COLO829 (cell line): Measurements from ENCODE around the gene GPR62.
"Not testable (repeated sequence)": the region's sequence is repeated elsewhere in the genome, so short reads cannot be mapped to it uniquely, and the experiment has no call there.

Experiments used
- DNase-seq: peaks from one replicate; pipeline ENCODE4 v3.0.0; 2012; ENCODE audit warnings: low spot score

Gene GPR62

GRCh38 chr3:51992017-51992682, 37.0 kb downstream of the GPR62 start:
- no peak for DNase-seq

GRCh38 chr3:51993657-51994056, 38.5 kb downstream of the GPR62 start:
- DNase-seq = not testable (repeated sequence)

GRCh38 chr3:51994530-51994929, 39.3 kb downstream of the GPR62 start:
- DNase-seq = no peak

- DNase-seq = peak; percentile 99
These were observed 40.4 kb downstream of the GPR62 start, which contains the start of gene RPL29 for GRCh38 chr3:51995346-51996163. Gene RPL29, minus strand, starts transcription at chr3:51995895. Its CDS starts 434 bp downstream, at chr3:51995461.

- no peak for DNase-seq
These were observed 42.0 kb downstream of the GPR62 start for GRCh38 chr3:51997172-51997571.

- no peak for DNase-seq
These were observed 42.9 kb downstream of the GPR62 start for GRCh38 chr3:51997935-51998596.

- no peak for DNase-seq
These were observed 43.6 kb downstream of the GPR62 start for GRCh38 chr3:51998774-51999173.

- DNase-seq = no peak
These were observed 44.7 kb downstream of the GPR62 start for GRCh38 chr3:51999846-52000245.

GRCh38 chr3:52001443-52001974, 46.3 kb downstream of the GPR62 start:
- DNase-seq = peak; percentile 86

- no peak for DNase-seq
These were observed 47.6 kb downstream of the GPR62 start for GRCh38 chr3:52002748-52003147.

- DNase-seq = no peak
These were observed 49.1 kb downstream of the GPR62 start for GRCh38 chr3:52004163-52004787.

- no peak for DNase-seq
These were observed 49.8 kb downstream of the GPR62 start for GRCh38 chr3:52004906-52005395.

- DNase-seq = peak; percentile 66
These were observed 50.4 kb downstream of the GPR62 start for GRCh38 chr3:52005571-52005986.

GRCh38 chr3:52006017-52006819, 51.0 kb downstream of the GPR62 start:
- no peak for DNase-seq

- DNase-seq = no peak
These were observed 51.6 kb downstream of the GPR62 start for GRCh38 chr3:52006820-52007133.
